ENCODE measurements around the gene EFNA5. TPM values are rescaled to one million over a fixed set of nuclear protein-coding genes. Genes with fewer than 3 reads are reported as not detected.

EFNA5 gene
- total RNA-seq, 4 donors from 2014 or later = 1.2 to 22.7 (median 9.4) TPM

GRCh38 chr5:107535849-107536248, 134.9 kb downstream of the EFNA5 start:
- Histone ChIP-seq H3K27me3 (no peaks in the 10 kb centered on the region), H3K4me1 (no peaks in the 10 kb centered on the region), H3K4me3 (no peak overlapping the region), H3K27ac (no peak overlapping the region), H3K9me3 (no peaks in the 10 kb centered on the region), H3K36me3 (no peaks in the 10 kb centered on the region)
- intact Hi-C loops (cut with DNase I; ENCODE audit: low total_unique reads) = no loop called here
- no peak for DNase-seq
- no peak for TF ChIP-seq POLR2A (IDR thresholded peaks at IDR 0.05)
- TF ChIP-seq, protein P1, sequence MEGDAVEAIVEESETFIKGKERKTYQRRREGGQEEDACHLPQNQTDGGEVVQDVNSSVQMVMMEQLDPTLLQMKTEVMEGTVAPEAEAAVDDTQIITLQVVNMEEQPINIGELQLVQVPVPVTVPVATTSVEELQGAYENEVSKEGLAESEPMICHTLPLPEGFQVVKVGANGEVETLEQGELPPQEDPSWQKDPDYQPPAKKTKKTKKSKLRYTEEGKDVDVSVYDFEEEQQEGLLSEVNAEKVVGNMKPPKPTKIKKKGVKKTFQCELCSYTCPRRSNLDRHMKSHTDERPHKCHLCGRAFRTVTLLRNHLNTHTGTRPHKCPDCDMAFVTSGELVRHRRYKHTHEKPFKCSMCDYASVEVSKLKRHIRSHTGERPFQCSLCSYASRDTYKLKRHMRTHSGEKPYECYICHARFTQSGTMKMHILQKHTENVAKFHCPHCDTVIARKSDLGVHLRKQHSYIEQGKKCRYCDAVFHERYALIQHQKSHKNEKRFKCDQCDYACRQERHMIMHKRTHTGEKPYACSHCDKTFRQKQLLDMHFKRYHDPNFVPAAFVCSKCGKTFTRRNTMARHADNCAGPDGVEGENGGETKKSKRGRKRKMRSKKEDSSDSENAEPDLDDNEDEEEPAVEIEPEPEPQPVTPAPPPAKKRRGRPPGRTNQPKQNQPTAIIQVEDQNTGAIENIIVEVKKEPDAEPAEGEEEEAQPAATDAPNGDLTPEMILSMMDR (IDR thresholded peaks at IDR 0.05) = no peak

GRCh38 chr5:107533910-107534876, 136.5 kb downstream of the EFNA5 start:
- intact Hi-C loops (cut with DNase I; ENCODE audit: low total_unique reads) = no loop called here
- Histone ChIP-seq H3K4me1 (no peaks in the 10 kb centered on the region), H3K9me3 (no peaks in the 10 kb centered on the region), H3K27me3 (no peaks in the 10 kb centered on the region), H3K36me3 (no peaks in the 10 kb centered on the region), H3K27ac (no peak overlapping the region), H3K4me3 (no peak overlapping the region)
- TF ChIP-seq, protein P1 (IDR thresholded peaks at IDR 0.05) = no peak
- TF ChIP-seq POLR2A (IDR thresholded peaks at IDR 0.05) = no peak
- no peak for DNase-seq

- no peak for TF ChIP-seq POLR2A (IDR thresholded peaks at IDR 0.05)
- TF ChIP-seq, protein P1 (IDR thresholded peaks at IDR 0.05) = no peak
- Histone ChIP-seq H3K4me3 (no peak overlapping the region), H3K4me1 (no peaks in the 10 kb centered on the region), H3K36me3 (no peaks in the 10 kb centered on the region), H3K27me3 (no peaks in the 10 kb centered on the region), H3K27ac (no peak overlapping the region), H3K9me3 (no peaks in the 10 kb centered on the region)
- intact Hi-C loops (cut with DNase I; ENCODE audit: low total_unique reads) = no loop called here
- no peak for DNase-seq
Observed at GRCh38 chr5:107532916-107533315, 137.8 kb downstream of the EFNA5 start.

- H3K27ac ChIP-seq = no peak overlapping the region
- no peaks in the 10 kb centered on the region for H3K4me1 ChIP-seq
- TF ChIP-seq, protein P1 (IDR thresholded peaks at IDR 0.05) = no peak
- TF ChIP-seq POLR2A (IDR thresholded peaks at IDR 0.05) = no peak
- H3K36me3 ChIP-seq = no peaks in the 10 kb centered on the region
- H3K27me3 ChIP-seq = no peaks in the 10 kb centered on the region
- H3K9me3 ChIP-seq = no peaks in the 10 kb centered on the region
- H3K4me3 ChIP-seq = no peak overlapping the region
- intact Hi-C loops (cut with DNase I; ENCODE audit: low total_unique reads) = no loop called here
- no peak for DNase-seq
Observed at GRCh38 chr5:107532169-107532878, 138.4 kb downstream of the EFNA5 start.

GRCh38 chr5:107531308-107531707, 139.4 kb downstream of the EFNA5 start:
- no peak for DNase-seq

More at GRCh38 chr5:107531308-107531707, 139.4 kb downstream of the EFNA5 start:
- TF ChIP-seq, protein P1 (IDR thresholded peaks at IDR 0.05) = no peak
- no peak for TF ChIP-seq POLR2A (IDR thresholded peaks at IDR 0.05)
- intact Hi-C loops (cut with DNase I; ENCODE audit: low total_unique reads) = no loop called here
- H3K36me3 ChIP-seq = no peaks in the 10 kb centered on the region
- no peaks in the 10 kb centered on the region for H3K9me3 ChIP-seq
- H3K4me3 ChIP-seq = no peak overlapping the region
- no peaks in the 10 kb centered on the region for H3K27me3 ChIP-seq
- H3K27ac ChIP-seq = no peak overlapping the region
- no peaks in the 10 kb centered on the region for H3K4me1 ChIP-seq

Measured in uterus (tissue), 4 donors.